B cell (primary cell): ENCODE measurements around the gene PAIP2. TPM values are rescaled to one million over a fixed set of nuclear protein-coding genes. Genes with fewer than 3 reads are reported as not detected.

ENCODE experiments used
- ATAC-seq: fragments of 200-7000 bp; cut with Tn5 transposase; one replicate; pipeline ENCODE4 v1.10.0; 2021; ENCODE audit warnings: low read depth, mild to moderate bottlenecking, moderate number of reproducible peaks, moderate library complexity
- CTCF ChIA-PET: fragments of 350-600 bp; sonication (Branson Sonifier 250); formaldehyde crosslinking; loops from one replicate; lab custom pipeline; 2021; ENCODE audit warnings: antibody characterized with exemption, inconsistent platforms; lab: Charles Lee
- POLR2A ChIA-PET: fragments of 350-600 bp; sonication (Branson Sonifier 250); formaldehyde crosslinking; loops from one replicate; lab custom pipeline; 2021; ENCODE audit warnings: antibody characterized with exemption; lab: Charles Lee
- DNase-seq: peaks from one replicate; pipeline ENCODE4 v3.0.0; 2013
- H2AFZ ChIP-seq: 2 replicates; pipeline ENCODE4 v1.6.1; 2012; ENCODE audit warnings: mild to moderate bottlenecking, low read depth, low read length; ENCODE audit not compliant: insufficient read depth, poor library complexity, severe bottlenecking
- H3K27ac ChIP-seq, 2 donors: 1 replicate in 1 of 2; 2 replicates in 1 of 2; pipeline ENCODE4 v1.5.1; 2012 to 2013; ENCODE audit warnings: low read length in 2 of 2, mild to moderate bottlenecking in 2 of 2, moderate library complexity in 1 of 2
- H3K27me3 ChIP-seq, 4 experiments: fragments of 200-600 bp in 1 of 4; sonication (generic) in 1 of 4; replicated peaks in 1 of 4; 1 replicate in 2 of 4; 2 replicates in 2 of 4; pipeline versions ENCODE4 v1.6.1 to v1.7.0; 2013 to 2016; ENCODE audit warnings: low read length in 3 of 4, mild to moderate bottlenecking in 2 of 4, mixed read lengths in 1 of 4, moderate library complexity in 1 of 4; ENCODE audit not compliant: insufficient read depth in 4 of 4, control insufficient read depth in 3 of 4; ENCODE audit errors: control extremely low read depth in 1 of 4
- H3K36me3 ChIP-seq, 2 experiments: replicated peaks in 1 of 2; 1 replicate in 1 of 2; 2 replicates in 1 of 2; pipeline versions ENCODE4 v1.6.1 to v1.7.1; 2013; ENCODE audit warnings: low read length in 1 of 2; ENCODE audit not compliant: insufficient read depth in 2 of 2, control insufficient read depth in 1 of 2; ENCODE audit errors: control extremely low read depth in 1 of 2, extremely low read depth in 1 of 2
- H3K4me1 ChIP-seq, 2 donors: fragments of 200-600 bp in 1 of 2; sonication (generic) in 1 of 2; 1 replicate in 1 of 2; 2 replicates in 1 of 2; pipeline versions ENCODE4 v1.5.1 to v1.6.1; 2013 to 2017; ENCODE audit warnings: low read length in 2 of 2; ENCODE audit not compliant: control insufficient read depth in 2 of 2, insufficient read depth in 2 of 2
- H3K4me2 ChIP-seq: replicated peaks from 2 replicates; pipeline ENCODE3; 2012; ENCODE audit warnings: mild to moderate bottlenecking, low read depth, low read length; ENCODE audit not compliant: poor library complexity, severe bottlenecking
- H3K4me3 ChIP-seq, 5 experiments: fragments of 200-600 bp in 1 of 5; sonication (generic) in 1 of 5; 1 replicate in 3 of 5; 2 replicates in 2 of 5; pipeline versions ENCODE4 v1.5.1 to v1.7.0; 2011 to 2016; ENCODE audit warnings: low read length in 4 of 5, mild to moderate bottlenecking in 4 of 5, low read depth in 2 of 5, control low read depth in 1 of 5, moderate library complexity in 1 of 5; ENCODE audit not compliant: insufficient read depth in 1 of 5; ENCODE audit errors: control extremely low read depth in 1 of 5, extremely low read depth in 1 of 5
- H3K79me2 ChIP-seq: fragments of 200-600 bp; sonication (generic); one replicate; pipeline ENCODE4 v1.6.0; 2016; ENCODE audit warnings: low read length; ENCODE audit not compliant: control insufficient read depth, insufficient read depth
- H3K9ac ChIP-seq: fragments of 200-600 bp; sonication (generic); 2 replicates; pipeline ENCODE4 v1.6.1; 2017; ENCODE audit warnings: mild to moderate bottlenecking, low read length, moderate library complexity
- H3K9me3 ChIP-seq, 3 donors: one replicate each; pipeline versions ENCODE4 v1.6.1 to v1.7.1; 2013; ENCODE audit warnings: low read length in 2 of 3; ENCODE audit not compliant: control insufficient read depth in 2 of 3, insufficient read depth in 1 of 3; ENCODE audit errors: control extremely low read depth in 1 of 3
- H4K20me1 ChIP-seq: 2 replicates; pipeline ENCODE4 v1.6.0; 2012; ENCODE audit warnings: mild to moderate bottlenecking, low read length; ENCODE audit not compliant: insufficient read depth, control insufficient read depth, poor library complexity, severe bottlenecking
- H3K27ac Mint-ChIP-seq: one replicate; pipeline ENCODE4 v1.8.0; 2021; ENCODE audit warnings: mixed read lengths
- H3K27me3 Mint-ChIP-seq: one replicate; pipeline ENCODE4 v1.8.0; 2021; ENCODE audit warnings: mixed read lengths
- H3K4me1 Mint-ChIP-seq: one replicate; pipeline ENCODE4 v1.8.0; 2021; ENCODE audit warnings: mixed read lengths
- H3K4me3 Mint-ChIP-seq: one replicate; pipeline ENCODE4 v1.8.0; 2021; ENCODE audit warnings: mixed read lengths
- H3K9me3 Mint-ChIP-seq: one replicate; pipeline ENCODE4 v1.8.0; 2022; ENCODE audit warnings: mixed read lengths; ENCODE audit not compliant: insufficient read depth
- EZH2 ChIP-seq: IDR thresholded peaks from 2 replicates; pipeline ENCODE4 v1.6.1; 2012; ENCODE audit warnings: borderline replicate concordance, low read depth, mild to moderate bottlenecking, moderate library complexity, low read length; ENCODE audit not compliant: insufficient read depth, poor library complexity, severe bottlenecking
- WGBS: methylation state at CpG from one replicate; pipeline ENCODE4 v1.1.5; 2013; ENCODE audit warnings: missing lambda C conversion rate; ENCODE audit not compliant: insufficient coverage; 5-methylcytosine and 5-hydroxymethylcytosine counted together
- intact Hi-C: fragments of 100-400 bp; cut with micrococcal nuclease; formaldehyde crosslinking; loops from one replicate; pipeline ENCODE4 v1.10.0; 2022
- polyA plus RNA-seq: library from polyadenylated mRNA; depleted of rRNA; stranded (reverse); fragments of >200 nt; gene quantifications from 2 replicates; pipeline ENCODE4 v1.2.3, GENCODE V29; 2012
- total RNA-seq, 2 donors: library from RNA; stranded (reverse); fragments of 120-200 nt in 1 of 2; gene quantifications; 1 replicate in 1 of 2; 2 replicates in 1 of 2; pipeline versions ENCODE4 v1.2.3 to v1.2.4, GENCODE V29; 2013 to 2022
- TF ChIP-seq, protein P1 (sequence below): fragments of 200-600 bp; IDR thresholded peaks from one replicate; pipeline ENCODE4 v1.8.0; 2022; ENCODE audit warnings: antibody characterized with exemption, mild to moderate bottlenecking

PAIP2 gene
- total and polyA plus RNA-seq, 2 donors (not counting 1 experiment from before 2014, with no cell fraction given), result 38.5 to 121 TPM

DNA sequence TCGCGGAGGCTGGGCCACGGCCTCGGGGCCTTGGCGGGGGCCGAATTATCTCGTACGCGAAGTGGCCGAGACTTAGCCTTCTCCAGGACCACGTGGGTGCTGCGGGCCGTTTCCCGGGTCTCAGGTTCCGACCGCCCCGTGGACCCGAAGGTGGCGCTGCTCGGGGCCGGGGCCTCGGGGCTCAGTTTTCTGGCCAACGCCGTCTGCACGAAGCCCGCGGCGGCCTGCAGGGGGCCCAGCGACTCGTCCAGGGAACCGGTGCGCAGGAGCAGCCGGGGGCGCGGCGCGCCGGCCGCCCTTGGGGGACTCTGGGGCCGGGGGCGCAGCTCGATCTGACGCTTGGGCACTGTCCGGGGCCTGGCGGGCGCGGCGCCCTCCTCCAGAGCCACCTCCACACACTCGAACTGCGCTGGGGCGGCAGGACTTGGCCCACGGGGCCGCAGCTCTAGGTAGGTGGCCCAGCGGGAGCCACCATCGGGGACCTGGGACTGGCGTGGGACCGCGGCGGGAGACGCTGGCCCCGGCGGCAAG, 52.5 kb downstream of the PAIP2 start:
- peak overlapping the region; percentile 99 for H3K4me3 Mint-ChIP-seq
- Histone ChIP-seq H2AFZ (peak overlapping the region; percentile 88), H3K9me3 (peaks cover 0 to 4% (median 0%) of the 10 kb centered on the region in 3 donors), H3K9ac (peak overlapping the region; percentile 70), H3K4me3 (peak overlapping the region; percentile 69 to 90 (median 80)), H3K4me2 (peak overlapping the region; percentile 91), H4K20me1 (peaks cover 7% of the 10 kb centered on the region), H3K27ac (no peak overlapping the region), H3K79me2 (peaks cover 16% of the 10 kb centered on the region), H3K27me3 (no peaks in the 10 kb centered on the region), H3K36me3 (no peaks in the 10 kb centered on the region), H3K4me1 (peaks cover 35 to 47% of the 10 kb centered on the region in 2 donors)
- peak; percentile 19 for ATAC-seq
- intact Hi-C loops, result loop anchor here (1.0 to 5.0 kb wide), 3 partner anchors 10 to 817 kb away; partner anchors contain the start of genes HSPA9 and SPATA24
- CTCF ChIA-PET, result interaction anchor here (1.0 to 2.7 kb wide), 7 partner anchors 9 to 145 kb away, joined by 3 to 16 read pairs (median 5); partner anchors contain the start of genes PAIP2 and SPATA24
- no peak for TF ChIP-seq EZH2
- TF ChIP-seq, protein P1, sequence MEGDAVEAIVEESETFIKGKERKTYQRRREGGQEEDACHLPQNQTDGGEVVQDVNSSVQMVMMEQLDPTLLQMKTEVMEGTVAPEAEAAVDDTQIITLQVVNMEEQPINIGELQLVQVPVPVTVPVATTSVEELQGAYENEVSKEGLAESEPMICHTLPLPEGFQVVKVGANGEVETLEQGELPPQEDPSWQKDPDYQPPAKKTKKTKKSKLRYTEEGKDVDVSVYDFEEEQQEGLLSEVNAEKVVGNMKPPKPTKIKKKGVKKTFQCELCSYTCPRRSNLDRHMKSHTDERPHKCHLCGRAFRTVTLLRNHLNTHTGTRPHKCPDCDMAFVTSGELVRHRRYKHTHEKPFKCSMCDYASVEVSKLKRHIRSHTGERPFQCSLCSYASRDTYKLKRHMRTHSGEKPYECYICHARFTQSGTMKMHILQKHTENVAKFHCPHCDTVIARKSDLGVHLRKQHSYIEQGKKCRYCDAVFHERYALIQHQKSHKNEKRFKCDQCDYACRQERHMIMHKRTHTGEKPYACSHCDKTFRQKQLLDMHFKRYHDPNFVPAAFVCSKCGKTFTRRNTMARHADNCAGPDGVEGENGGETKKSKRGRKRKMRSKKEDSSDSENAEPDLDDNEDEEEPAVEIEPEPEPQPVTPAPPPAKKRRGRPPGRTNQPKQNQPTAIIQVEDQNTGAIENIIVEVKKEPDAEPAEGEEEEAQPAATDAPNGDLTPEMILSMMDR, result peak; percentile 86
- 24% methylated on average over 62 of the region's 62 CpGs for WGBS
- peaks cover 34% of the 10 kb centered on the region for H3K4me1 Mint-ChIP-seq
- H3K27me3 Mint-ChIP-seq, result no peaks in the 10 kb centered on the region
- DNase-seq, result peak; percentile 80
- no peaks in the 10 kb centered on the region for H3K9me3 Mint-ChIP-seq
- H3K27ac Mint-ChIP-seq, result no peak overlapping the region
- POLR2A ChIA-PET, result interaction anchor here (8.4 kb wide), 1 partner anchor 53 kb away, joined by 70 read pairs; the partner anchor contains the start of gene PAIP2
